Rectal smooth muscle tissue (tissue), 1 donor: ENCODE measurements around the gene ACP6.

Experiments
- H3K27ac ChIP-seq: one replicate; pipeline ENCODE4 v1.7.0; 2013; ENCODE audit warnings: low read depth, low read length, inconsistent platforms
- H3K27me3 ChIP-seq: one replicate; pipeline ENCODE4 v1.7.0; 2013; ENCODE audit warnings: low read length; ENCODE audit not compliant: control insufficient read depth, insufficient read depth
- H3K36me3 ChIP-seq: one replicate; pipeline ENCODE4 v1.7.0; 2013; ENCODE audit warnings: low read length; ENCODE audit not compliant: control insufficient read depth, insufficient read depth
- H3K4me1 ChIP-seq: one replicate; pipeline ENCODE4 v1.7.0; 2013; ENCODE audit warnings: low read length; ENCODE audit not compliant: control insufficient read depth, insufficient read depth
- H3K4me3 ChIP-seq: one replicate; pipeline ENCODE4 v1.7.0; 2013; ENCODE audit warnings: low read length
- H3K9ac ChIP-seq: one replicate; pipeline ENCODE4 v1.7.0; 2013; ENCODE audit warnings: low read length

Gene ACP6

GRCh38 chr1:147641695-147642592 is 28.4 kb downstream of the ACP6 start:
- Histone ChIP-seq H3K4me1 (no peaks in the 10 kb centered on the region), H3K36me3 (no peaks in the 10 kb centered on the region), H3K9ac (no peak overlapping the region), H3K4me3 (no peak overlapping the region), H3K27ac (no peak overlapping the region), H3K27me3 (no peaks in the 10 kb centered on the region)

GRCh38 chr1:147641291-147641690 is 29.0 kb downstream of the ACP6 start:
- no peaks in the 10 kb centered on the region for H3K36me3 ChIP-seq
- no peak overlapping the region for H3K4me3 ChIP-seq
- no peaks in the 10 kb centered on the region for H3K4me1 ChIP-seq
- no peak overlapping the region for H3K27ac ChIP-seq
- no peaks in the 10 kb centered on the region for H3K27me3 ChIP-seq
- H3K9ac ChIP-seq, result no peak overlapping the region

- Histone ChIP-seq H3K9ac (no peak overlapping the region), H3K27me3 (no peaks in the 10 kb centered on the region), H3K4me3 (no peak overlapping the region), H3K36me3 (no peaks in the 10 kb centered on the region), H3K4me1 (no peaks in the 10 kb centered on the region), H3K27ac (no peak overlapping the region)
These were observed 29.7 kb downstream of the ACP6 start for GRCh38 chr1:147640553-147641165.

DNA sequence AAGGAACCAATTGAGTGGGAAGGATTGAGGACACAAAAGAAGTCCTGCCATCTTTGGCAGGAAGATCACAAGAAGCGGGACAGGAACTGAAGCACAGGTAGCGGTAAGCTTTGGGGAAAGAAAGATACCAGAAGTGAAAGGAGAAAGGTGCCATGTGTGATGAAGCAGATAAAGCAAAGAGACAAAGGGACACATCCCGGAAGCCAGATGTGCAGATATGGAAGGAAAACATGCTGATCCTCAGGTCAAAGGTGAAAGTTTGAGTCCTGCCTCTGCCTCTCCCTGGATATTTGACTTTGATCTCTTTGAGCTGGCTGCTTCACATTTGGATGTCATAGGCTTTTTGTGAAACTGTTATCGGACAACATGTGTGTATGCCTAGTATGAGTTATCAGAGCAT is 34.0 kb downstream of the ACP6 start:
- Histone ChIP-seq H3K36me3 (no peaks in the 10 kb centered on the region), H3K4me1 (no peaks in the 10 kb centered on the region), H3K27ac (no peak overlapping the region), H3K27me3 (no peaks in the 10 kb centered on the region), H3K4me3 (no peak overlapping the region), H3K9ac (no peak overlapping the region)

GRCh38 chr1:147635342-147635741 is 35.0 kb downstream of the ACP6 start:
- Histone ChIP-seq H3K27ac (no peak overlapping the region), H3K36me3 (no peaks in the 10 kb centered on the region), H3K27me3 (no peaks in the 10 kb centered on the region), H3K9ac (no peak overlapping the region), H3K4me3 (no peak overlapping the region), H3K4me1 (no peaks in the 10 kb centered on the region)

DNA sequence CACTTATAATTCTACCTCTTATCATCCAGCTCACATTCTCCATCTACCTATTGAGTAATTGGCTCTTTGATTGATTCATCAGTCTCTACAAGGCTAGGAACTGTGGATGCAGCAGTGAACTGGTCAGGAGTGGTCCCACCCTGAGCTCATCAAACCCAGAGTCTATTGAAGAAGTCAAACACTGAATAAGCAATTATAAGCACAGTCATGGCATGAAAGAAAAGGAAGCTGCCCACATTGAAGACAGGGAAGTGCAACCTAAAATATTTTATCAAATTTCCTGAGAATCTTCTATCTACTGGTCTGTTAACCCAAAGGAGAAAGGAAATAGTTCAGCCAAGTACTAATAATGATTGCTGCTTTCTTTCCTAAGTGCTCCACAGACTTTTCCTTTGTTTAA is 35.7 kb downstream of the ACP6 start:
- H3K4me1 ChIP-seq, result no peaks in the 10 kb centered on the region
- no peak overlapping the region for H3K9ac ChIP-seq
- H3K27ac ChIP-seq, result no peak overlapping the region
- H3K4me3 ChIP-seq, result no peak overlapping the region
- H3K27me3 ChIP-seq, result no peaks in the 10 kb centered on the region
- no peaks in the 10 kb centered on the region for H3K36me3 ChIP-seq

- H3K9ac ChIP-seq, result no peak overlapping the region
- H3K36me3 ChIP-seq, result no peaks in the 10 kb centered on the region
- no peaks in the 10 kb centered on the region for H3K27me3 ChIP-seq
- no peak overlapping the region for H3K27ac ChIP-seq
- H3K4me3 ChIP-seq, result no peak overlapping the region
- no peaks in the 10 kb centered on the region for H3K4me1 ChIP-seq
These were observed 36.6 kb downstream of the ACP6 start for GRCh38 chr1:147633759-147634158.

DNA sequence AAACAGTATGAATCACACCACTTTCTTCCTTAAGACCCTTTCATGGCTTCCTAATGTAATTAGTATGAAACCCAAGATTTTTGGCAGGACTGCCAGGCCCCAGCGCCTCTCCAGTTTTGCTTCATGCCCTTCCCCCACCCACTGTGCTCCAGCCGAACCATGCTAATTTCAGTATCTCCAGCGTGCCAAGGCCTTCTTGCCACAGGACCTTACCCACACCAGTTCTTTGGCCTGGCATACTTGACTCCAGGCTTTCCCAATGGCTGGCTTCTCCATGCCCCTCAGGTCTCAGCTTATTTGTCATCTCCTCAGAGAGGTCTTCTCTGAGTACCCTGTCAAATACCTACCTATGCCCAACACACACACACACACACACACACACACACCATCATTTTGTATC is 38.5 kb downstream of the ACP6 start:
- no peaks in the 10 kb centered on the region for H3K36me3 ChIP-seq
- H3K4me3 ChIP-seq, result no peak overlapping the region
- H3K9ac ChIP-seq, result no peak overlapping the region
- H3K27me3 ChIP-seq, result no peaks in the 10 kb centered on the region
- H3K4me1 ChIP-seq, result no peaks in the 10 kb centered on the region
- no peak overlapping the region for H3K27ac ChIP-seq

DNA sequence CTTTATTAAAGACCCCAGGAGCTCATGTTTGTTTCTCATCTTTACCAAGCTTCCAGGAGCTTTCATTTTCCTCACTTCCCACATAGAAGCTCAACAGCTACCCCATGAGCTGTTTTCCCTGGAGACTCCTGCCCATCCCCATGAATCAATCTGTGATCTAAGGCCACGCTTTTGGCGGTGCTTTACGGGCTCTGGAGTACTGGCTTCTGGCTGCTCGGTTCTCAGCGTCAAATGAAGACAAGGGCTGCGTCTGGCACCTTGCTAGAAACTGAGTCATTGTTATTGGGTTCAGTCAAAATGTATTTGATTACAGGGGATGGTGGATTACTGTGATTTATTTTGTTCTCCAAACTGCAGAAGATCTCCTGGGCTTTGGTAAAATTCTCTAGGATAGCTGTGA is 39.9 kb downstream of the ACP6 start:
- H3K9ac ChIP-seq, result no peak overlapping the region
- no peaks in the 10 kb centered on the region for H3K36me3 ChIP-seq
- H3K4me1 ChIP-seq, result no peaks in the 10 kb centered on the region
- H3K4me3 ChIP-seq, result no peak overlapping the region
- no peaks in the 10 kb centered on the region for H3K27me3 ChIP-seq
- H3K27ac ChIP-seq, result no peak overlapping the region

GRCh38 chr1:147630022-147630421 is 40.3 kb downstream of the ACP6 start:
- Histone ChIP-seq H3K4me1 (no peaks in the 10 kb centered on the region), H3K4me3 (no peak overlapping the region), H3K27me3 (no peaks in the 10 kb centered on the region), H3K36me3 (no peaks in the 10 kb centered on the region), H3K27ac (no peak overlapping the region), H3K9ac (no peak overlapping the region)

DNA sequence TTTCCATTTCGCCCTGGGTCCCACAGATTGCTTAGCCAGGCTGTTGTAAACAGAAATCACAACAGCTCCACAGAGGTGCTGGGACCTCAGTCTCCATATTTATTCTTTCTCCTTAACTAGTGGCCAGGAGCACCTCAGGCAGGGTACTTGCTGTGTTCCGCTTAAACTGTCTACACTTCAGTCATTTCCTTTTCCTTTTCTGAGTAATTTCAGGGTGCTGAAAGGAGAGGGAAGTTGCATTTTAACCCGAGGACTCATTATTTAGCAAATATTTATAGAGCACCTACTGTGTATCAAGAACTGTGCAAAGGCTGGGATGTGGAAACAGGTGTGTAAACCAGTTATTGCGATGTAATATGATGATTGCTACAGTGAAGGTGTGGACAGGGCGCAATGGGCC is 41.9 kb downstream of the ACP6 start:
- Histone ChIP-seq H3K4me1 (no peaks in the 10 kb centered on the region), H3K4me3 (no peak overlapping the region), H3K9ac (no peak overlapping the region), H3K27ac (no peak overlapping the region), H3K27me3 (no peaks in the 10 kb centered on the region), H3K36me3 (no peaks in the 10 kb centered on the region)

DNA sequence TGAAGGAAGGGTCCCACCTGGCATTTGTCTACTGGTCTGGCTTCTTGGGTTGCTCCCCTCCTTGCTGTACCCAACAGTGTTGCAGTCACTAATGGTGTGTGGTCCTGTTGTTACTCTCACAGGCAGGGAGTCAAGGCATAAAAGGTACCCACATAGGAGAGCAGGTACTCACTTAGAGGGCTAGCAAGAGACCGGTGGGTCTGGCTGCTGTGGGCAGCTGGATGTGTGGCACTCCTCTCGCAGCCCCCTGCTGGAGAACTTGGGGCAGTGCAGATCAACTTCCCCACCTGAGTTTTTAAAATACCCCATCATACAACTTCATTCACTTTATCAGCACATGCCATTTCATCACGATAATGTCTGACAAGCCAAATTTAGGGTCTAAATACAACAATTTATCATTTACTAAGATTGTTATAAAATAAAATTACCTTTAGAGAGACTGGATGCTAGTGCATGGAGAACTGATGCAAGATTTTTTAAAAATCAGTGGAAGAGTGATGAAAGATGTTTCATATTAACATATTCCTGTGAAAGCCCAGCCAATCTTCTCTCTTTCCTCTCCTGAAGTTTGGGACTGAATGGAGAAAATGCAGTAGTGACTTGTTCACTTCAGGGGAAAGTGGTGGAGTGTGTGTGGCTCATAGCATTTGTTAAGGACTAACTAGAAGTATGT is 42.8 kb downstream of the ACP6 start:
- Histone ChIP-seq H3K27ac (no peak overlapping the region), H3K4me3 (no peak overlapping the region), H3K36me3 (no peaks in the 10 kb centered on the region)

More for the DNA sequence above, 42.8 kb downstream of the ACP6 start:
- Histone ChIP-seq H3K9ac (no peak overlapping the region), H3K4me1 (no peaks in the 10 kb centered on the region), H3K27me3 (no peaks in the 10 kb centered on the region)
